GM19240 (cell line): ENCODE results near the gene NPFFR1.
A peak's percentile ranks its signal among the peaks of the same experiment; 100 is the strongest.
"Not testable (repeated sequence)": the region's sequence is repeated elsewhere in the genome, so short reads cannot be mapped to it uniquely, and the experiment has no call there.

Experiments
- DNase-seq: peaks from one replicate; pipeline ENCODE4 v3.0.0; 2011; ENCODE audit warnings: low spot score; ENCODE audit not compliant: insufficient read length

NPFFR1 gene

DNA sequence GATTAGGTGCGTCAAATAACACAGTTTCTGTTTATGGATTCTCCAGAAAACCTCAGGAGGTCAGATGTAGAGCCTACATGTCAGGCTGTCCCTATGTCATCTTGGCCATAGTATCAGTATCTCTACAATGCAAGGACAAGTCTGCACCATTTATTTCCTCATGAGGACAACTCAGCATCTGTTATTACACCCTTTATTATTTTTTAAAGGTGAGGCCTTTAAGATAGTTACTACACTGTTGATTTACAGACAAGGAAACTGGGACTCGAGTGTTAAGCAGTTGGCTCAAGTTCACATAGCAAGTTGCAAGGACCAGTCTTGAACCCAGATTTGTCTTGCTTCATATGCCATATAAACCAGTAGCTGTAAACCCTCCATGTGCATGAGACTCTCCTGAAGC, 27.3 kb downstream of the NPFFR1 start:
- DNase-seq: no peak

DNA sequence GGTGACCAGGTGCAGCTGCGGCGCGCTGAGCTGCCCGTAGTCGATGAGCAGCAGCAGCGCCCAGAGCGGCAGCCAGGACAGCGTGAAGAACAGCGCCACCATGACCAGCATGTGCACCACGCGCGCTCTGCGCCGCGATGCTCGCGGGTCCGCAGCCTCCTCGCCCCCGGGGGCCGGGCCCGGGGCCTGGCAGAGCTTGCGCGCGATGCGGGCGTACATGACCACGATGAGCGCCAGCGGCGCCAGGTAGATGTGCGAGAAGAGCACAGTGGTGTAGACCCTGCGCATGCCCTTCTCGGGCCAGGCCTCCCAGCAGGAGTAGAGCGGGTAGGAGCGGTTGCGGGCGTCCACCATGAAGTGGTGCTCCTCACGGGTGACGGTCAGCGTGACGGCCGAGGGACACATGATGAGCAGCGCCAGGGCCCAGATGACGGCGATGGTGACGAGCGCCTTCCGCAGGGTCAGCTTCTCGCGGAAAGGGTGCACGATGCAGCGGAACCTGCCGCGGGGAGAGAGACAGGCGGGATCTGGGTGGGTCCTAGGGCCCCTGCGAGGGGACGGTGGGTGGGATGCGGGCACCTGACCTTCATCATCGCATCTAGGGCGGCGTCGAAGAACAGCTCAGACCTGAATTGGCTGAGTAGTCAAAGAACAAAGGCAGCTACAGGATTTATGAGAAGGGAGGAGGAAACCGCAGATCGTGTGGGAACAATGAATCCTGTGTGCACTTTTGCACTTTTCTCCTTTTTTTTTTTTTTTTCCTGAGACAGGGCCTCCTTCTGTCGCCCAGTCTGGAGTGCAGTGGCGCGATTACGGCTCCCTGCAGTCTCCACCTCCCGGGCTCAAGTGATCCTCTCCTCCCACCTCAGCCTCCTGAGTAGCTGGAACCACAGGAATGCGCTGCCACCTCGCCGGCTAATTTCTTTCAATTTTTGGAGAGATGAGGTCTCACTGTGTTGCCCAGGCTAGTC, 28.2 kb downstream of the NPFFR1 start:
- no peak for DNase-seq

GRCh38 chr10:70254778-70255328, 29.0 kb downstream of the NPFFR1 start:
- DNase-seq: no peak

DNA sequence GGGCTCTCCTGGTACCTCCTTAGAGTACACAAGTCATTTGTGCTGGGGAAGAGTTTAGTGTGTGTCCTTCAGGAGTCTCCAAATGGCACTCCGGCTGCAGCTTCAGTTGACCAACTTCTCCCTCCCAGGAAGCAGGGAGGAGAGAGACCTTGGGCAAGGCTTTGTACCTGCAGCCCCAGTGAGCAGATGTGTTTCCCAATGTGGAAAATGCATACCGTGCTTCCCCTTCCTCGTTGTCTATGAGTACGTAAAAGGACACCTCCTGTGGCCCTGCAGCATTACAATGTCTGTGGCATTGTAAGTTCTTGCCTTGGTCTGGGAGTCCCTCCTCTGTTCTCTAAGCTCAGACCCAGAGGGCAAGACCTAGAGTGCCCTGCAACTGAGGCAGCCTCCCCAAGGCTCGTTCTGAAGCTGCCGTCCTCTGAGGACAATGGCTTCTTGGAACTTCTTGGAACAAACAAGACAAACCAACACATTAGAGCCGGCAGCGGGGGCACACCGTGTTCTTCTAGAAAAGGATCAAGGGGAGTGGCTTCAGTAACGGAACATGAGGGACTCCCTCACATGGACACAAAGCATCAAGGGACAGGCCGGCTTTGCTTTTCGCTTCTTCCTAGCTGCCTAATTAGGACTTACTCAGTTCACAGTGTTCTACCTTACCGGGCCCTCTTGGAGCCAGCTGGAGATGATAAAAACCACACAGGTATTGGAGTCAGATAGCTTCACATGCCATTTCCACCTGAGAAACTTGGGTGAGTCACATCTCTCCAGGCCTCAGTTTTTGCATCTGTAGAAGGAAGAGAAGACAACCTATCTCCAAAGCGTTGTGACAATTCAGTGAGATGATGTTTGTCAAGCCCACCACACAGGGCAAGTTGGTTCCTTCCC, 29.7 kb downstream of the NPFFR1 start:
- DNase-seq: no peak

DNA sequence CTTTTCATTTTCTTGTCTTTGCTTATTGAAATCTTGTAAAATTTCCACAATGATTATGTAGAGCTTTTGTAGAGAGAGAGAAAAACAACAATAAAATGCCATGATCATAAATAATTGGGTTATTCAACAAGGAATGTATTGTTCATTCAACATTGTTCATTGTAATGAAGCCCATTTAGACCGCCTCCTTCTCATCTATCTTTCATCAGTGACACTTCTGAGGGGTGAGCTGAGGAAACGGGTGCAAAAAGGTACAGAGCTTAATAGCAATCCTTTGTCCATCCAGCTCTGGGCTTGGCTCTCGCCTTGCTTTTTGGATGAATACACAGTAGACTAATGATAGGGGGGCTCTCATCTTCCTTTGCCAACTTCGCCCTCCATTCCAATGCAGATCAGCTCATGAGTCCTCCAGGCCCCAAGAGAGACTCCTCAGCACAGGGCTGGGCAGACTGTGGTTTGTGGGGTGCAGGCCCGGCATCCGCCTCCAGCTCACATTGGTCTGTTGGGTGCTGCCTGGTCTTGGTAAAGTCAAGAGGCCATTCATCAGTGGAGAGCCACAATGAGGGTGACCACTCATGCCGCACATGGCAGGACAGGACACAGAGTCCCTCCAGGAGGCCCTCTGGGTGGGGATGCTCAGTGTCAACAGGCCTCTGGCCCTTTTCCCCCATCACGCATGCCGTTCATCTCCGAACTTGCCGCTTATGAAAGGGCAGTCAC, 32.7 kb downstream of the NPFFR1 start:
- DNase-seq: no peak

DNA sequence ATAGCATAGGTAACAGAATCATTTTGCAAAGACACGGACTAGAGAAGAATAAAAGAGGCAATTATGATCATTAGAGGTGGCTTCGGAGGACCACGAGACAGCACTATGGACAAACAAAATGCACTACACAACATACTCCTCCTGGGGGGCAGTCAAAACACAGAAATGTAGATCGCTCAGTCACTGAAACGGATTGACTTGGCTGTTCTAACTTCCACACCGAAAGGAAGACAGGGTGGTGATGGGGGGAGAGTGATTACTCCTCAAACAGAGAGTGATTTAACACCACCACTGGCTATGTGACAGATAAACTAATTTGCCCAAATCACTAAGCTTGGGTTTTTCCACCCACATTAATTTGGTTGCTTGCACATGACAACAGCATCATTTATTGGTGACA, 36.4 kb downstream of the NPFFR1 start:
- no peak for DNase-seq

- no peak for DNase-seq
These were observed 42.7 kb downstream of the NPFFR1 start for GRCh38 chr10:70241081-70241480.

- not testable (repeated sequence) for DNase-seq
These were observed 43.8 kb downstream of the NPFFR1 start for GRCh38 chr10:70239986-70240385.

DNA sequence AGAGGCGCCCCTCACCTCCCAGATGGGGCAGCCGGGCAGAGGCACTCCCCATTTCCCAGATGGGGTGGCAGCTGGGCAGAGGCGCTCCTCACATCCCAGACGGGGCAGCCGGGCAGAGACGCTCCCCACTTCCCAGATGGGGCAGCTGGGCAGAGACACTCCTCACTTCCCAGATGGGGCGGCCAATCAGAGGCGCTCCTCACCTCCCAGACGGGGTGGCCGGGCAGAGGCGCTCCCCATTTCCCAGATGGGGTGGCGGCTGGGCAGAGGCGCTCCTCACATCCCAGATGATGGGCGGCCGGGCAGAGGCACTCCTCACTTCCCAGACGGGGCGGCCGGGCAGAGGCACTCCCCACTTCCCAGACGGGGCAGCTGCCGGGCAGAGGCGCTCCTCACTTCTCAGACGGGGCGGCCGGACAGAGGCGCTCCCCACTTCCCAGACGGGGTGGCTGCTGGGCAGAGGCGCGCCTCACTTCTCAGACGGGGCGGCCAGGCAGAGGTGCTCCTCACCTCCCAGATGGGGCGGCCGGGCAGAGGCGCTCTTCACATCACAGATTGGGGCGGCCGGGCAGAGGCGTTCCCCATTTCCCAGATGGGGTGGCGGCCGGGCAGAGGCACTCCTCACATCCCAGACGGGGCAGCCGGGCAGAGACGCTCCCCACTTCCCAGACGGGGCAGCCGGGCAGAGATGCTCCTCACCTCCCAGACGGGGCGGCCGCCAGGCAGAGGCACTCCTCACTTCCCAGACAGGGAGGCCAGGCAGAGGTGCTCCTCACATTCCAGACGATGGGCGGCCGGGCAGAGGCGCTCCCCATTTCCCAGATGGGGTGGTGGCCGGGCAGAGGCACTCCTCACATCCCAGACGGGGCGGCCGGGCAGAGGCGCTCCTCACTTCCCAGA, 44.5 kb downstream of the NPFFR1 start:
- DNase-seq: not testable (repeated sequence)

GRCh38 chr10:70237958-70238536, 45.8 kb downstream of the NPFFR1 start:
- DNase-seq: not testable (repeated sequence)

DNA sequence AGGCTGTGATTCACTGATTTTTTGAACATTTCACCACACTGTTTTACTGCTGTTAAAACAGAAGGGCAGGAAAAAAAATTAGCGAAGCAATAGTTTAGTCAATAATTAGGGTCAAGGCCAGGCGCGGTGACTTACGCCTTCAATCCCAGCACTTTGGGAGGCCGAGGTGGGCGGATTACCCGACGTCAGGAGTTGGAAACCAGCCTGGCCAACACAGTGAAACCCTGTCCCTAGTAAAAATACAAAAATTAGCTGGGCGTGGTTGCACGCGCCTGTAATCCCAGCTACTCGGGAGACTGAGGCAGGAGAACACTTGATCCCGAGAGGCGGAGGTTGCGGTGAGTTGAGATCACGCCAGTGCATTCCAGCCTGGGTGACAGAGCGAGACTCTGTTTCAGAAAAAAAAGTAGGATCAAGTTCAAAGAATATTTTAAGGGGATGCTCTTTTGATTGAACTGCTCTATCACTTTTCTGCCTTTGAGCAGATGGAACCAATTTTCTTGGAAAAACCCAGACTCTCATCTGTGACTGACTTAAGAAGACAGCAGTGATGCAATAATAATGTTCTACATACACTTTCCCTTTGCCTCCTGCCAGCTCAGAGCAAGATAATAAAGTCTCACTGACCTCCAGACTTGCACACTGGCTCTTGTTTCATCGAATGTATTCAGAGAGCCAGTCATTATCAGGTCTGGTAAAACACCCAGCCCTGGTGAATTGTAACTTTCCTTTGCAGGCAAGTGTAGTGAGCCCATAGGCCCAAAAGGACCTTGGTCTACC, 48.9 kb downstream of the NPFFR1 start:
- DNase-seq: no peak

- no peak for DNase-seq
These were observed 49.9 kb downstream of the NPFFR1 start for GRCh38 chr10:70233939-70234300.

DNA sequence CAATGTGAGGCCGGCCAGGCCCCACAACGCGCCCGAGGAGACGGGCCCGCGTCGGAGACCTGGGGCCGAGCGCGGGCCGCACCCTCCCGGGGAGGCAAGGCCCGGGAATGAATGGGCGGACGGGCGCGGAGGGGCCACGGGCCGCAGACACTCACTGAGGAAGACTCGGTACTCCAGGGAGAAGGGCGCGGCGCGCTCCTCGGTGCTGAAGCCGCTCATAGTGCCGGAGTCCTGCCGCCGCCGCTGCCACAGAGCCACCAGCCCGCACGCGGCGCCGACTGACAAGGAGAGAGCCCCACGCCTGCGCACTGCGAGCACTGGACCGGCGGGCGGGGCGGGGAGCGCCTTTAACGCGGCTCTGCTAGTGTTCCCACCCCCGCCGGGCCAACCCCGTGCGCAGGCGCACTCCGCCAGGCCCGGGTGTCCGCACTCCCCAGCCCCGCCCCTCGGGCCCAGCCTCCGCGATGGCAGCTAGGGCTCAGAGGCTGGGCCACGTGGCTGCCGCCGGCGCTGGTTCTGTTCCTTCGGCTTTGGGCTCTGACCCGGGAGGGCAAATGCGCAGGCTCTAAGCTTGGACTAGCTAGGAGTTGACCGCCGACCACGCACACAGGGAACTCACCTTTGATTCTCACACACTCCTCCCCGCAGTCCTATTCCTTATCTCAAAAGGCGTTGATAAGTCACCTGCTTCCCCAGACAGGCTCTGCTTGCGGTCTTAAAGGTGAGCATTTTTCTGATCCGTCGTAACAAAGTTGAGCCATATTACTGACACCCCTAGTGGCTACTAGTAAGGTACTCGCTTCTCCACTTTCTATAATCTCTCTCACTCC, 50.5 kb downstream of the NPFFR1 start, which contains the start of gene PPA1:
PPA1 (minus strand) TSS at position 321 of the 830 bp plus-strand sequence; CDS start at position 219, 102 bp downstream.
- peak; percentile 99 for DNase-seq

DNA sequence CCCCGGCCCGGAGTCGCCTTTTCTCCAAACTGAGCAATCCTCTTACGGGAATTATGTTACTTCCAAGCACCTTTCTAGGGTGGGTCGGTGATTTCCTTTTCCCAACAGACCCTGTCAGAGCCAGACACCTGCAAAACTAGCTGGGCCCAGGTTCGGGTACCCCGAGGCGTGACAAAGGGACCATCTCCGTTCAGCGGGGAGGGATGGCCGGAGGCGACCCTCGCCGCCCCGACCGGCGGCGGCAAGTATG, 51.0 kb downstream of the NPFFR1 start:
- DNase-seq: no peak

DNA sequence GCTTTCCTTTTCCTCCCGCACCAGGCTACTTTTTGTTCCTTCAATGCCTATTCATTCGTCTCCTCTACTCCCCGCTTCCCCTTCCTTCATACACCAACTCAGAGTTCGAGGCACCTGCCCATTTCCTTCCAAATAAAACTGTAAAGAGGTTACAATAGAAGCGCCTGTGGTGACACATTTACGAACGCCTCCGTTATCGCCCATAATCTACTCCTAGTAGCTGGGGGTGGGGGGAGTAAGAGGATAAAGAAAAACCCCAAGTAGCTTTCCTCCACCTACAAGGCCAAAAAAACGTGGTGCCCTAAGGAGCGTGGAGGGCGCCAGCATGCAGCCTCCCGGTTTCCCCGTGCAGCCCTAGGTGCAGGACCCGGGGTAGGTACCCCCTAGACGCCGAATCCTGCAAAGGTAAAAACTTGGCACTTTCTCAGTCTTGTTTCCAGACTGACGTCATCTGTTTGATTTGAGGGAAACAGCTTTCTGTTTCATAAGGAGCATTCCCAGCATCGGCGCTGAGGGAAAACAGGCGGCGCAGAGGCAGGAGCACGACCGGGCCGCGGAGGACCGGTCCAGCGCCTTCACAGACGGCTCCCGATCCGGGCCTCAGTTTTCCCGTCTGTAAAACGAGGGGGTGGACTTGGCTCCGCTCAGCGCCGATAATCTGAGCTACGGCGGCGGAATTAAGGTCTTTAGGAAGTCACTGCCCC, 51.5 kb downstream of the NPFFR1 start:
- DNase-seq: no peak

GRCh38 chr10:70228491-70228890, 55.3 kb downstream of the NPFFR1 start:
- DNase-seq: no peak

DNA sequence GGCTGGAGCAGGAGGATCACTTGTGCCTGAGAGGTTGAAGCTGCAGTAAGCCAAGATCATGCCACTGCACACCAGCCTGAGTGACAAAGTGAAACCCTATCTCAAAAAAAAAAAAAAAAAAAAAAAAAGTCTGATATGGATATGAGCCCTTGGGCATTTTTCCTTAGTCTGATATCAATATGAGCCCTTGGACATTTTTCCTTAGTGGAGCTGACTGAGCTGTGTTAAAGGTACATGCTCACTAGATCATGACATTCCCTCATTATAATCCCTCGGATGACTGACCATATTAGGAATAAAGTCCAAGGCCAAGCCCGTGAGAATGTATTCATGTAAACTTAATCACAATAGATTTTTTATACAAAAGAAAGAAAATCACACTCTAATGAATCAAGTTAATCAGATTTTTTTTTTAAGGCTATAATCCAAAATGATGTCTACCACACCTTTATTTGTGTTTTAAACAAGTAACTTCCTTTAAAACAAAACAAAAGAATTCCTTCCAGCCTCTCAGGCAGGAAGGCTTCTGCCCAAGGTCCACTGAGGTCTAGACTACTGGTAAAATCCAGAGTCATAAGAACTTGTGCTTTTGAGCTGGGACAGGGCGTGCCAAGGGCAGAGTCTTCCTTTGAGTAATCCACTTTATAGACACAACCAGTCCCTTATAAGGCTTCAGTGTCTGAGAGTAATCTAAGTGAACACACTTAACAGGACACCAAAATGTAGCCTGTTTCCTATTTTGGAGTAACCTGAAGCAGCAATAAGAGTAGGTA, 56.1 kb downstream of the NPFFR1 start:
- DNase-seq: no peak
